ENCODE measurements around the gene FAM9B.
"Not testable (repeated sequence)": the region's sequence is repeated elsewhere in the genome, so short reads cannot be mapped to it uniquely, and the experiment has no call there.

Gene FAM9B

GRCh38 chrX:9033586-9033985 is 341 bp downstream of the FAM9B start:
- ChIA-PET CTCF (no interaction called here), POLR2A (no interaction called here)
- DNase-seq (ENCODE audit: extremely low spot score), result no peak
- no peak for TF ChIP-seq CTCF (IDR thresholded peaks at IDR 0.05; ENCODE audit: control extremely low read depth, extremely low read depth, low read depth, missing control alignments)

GRCh38 chrX:9033179-9033578 is 748 bp downstream of the FAM9B start:
- no peak for TF ChIP-seq CTCF (IDR thresholded peaks at IDR 0.05; ENCODE audit: control extremely low read depth, extremely low read depth, low read depth, missing control alignments)
- DNase-seq (ENCODE audit: extremely low spot score), result no peak
- CTCF ChIA-PET, result no interaction called here
- POLR2A ChIA-PET, result no interaction called here

- ChIA-PET CTCF (no interaction called here), POLR2A (no interaction called here)
- no peak for DNase-seq (ENCODE audit: extremely low spot score)
- no peak for TF ChIP-seq CTCF (IDR thresholded peaks at IDR 0.05; ENCODE audit: control extremely low read depth, extremely low read depth, low read depth, missing control alignments)
Observed at GRCh38 chrX:9023293-9023692, 10.6 kb downstream of the FAM9B start.

GRCh38 chrX:9019151-9019550 is 14.8 kb downstream of the FAM9B start:
- no peak for TF ChIP-seq CTCF (IDR thresholded peaks at IDR 0.05; ENCODE audit: control extremely low read depth, extremely low read depth, low read depth, missing control alignments)
- no peak for DNase-seq (ENCODE audit: extremely low spot score)
- ChIA-PET POLR2A (no interaction called here), CTCF (no interaction called here)

- CTCF ChIA-PET; DNase-seq (ENCODE audit: extremely low spot score); POLR2A ChIA-PET: not testable (repeated sequence)
Observed at GRCh38 chrX:9018332-9018731, 15.6 kb downstream of the FAM9B start.

GRCh38 chrX:9003041-9003440 is 30.9 kb downstream of the FAM9B start:
- CTCF ChIA-PET, result no interaction called here
- no peak for DNase-seq (ENCODE audit: extremely low spot score)
- POLR2A ChIA-PET, result no interaction called here
- no peak for TF ChIP-seq CTCF (IDR thresholded peaks at IDR 0.05; ENCODE audit: control extremely low read depth, extremely low read depth, low read depth, missing control alignments)

- POLR2A ChIA-PET, result no interaction called here
- no peak for TF ChIP-seq CTCF (IDR thresholded peaks at IDR 0.05; ENCODE audit: control extremely low read depth, extremely low read depth, low read depth, missing control alignments)
- CTCF ChIA-PET, result no interaction called here
- DNase-seq (ENCODE audit: extremely low spot score), result no peak
Observed at GRCh38 chrX:8988446-8988845, 45.5 kb downstream of the FAM9B start.

Data from GM10248 (cell line).